OCI-LY7 (cell line): Measurements from ENCODE around the gene ACOT6.
A peak's percentile ranks its signal among the peaks of the same experiment; 100 is the strongest.

Experiments
- CTCF ChIP-seq: fragments of 200-600 bp; sonication (generic); conservative IDR thresholded peaks from 2 replicates; pipeline ENCODE4 v1.5.1; 2014; ENCODE audit warnings: mild to moderate bottlenecking, antibody characterized with exemption, low read length, moderate library complexity, mixed read lengths
- EZH2phosphoT487 ChIP-seq: fragments of 200-600 bp; sonication (generic); IDR thresholded peaks from 2 replicates; pipeline ENCODE4 v1.6.1; 2018; ENCODE audit warnings: low read depth, borderline replicate concordance, mild to moderate bottlenecking, mixed run types, antibody characterized with exemption, low read length, moderate library complexity, mixed read lengths

GRCh38 chr14:73662487-73662943 is 50.2 kb downstream of the ACOT6 start:
- TF ChIP-seq CTCF: 0 out of 2 replicates have a peak, but pooled peaks have one; percentile 12
- TF ChIP-seq EZH2phosphoT487: no peak
